ENCODE results near the gene SNX30. TPM values are rescaled to one million over a fixed set of nuclear protein-coding genes. Genes with fewer than 3 reads are reported as not detected.

The SNX30 gene
- total and polyA plus RNA-seq, 2 experiments from 2014 or later: 8.5 to 26.7 TPM

GRCh38 chr9:112783551-112783954 lies 33.0 kb downstream of the SNX30 start:
- no peaks in the 10 kb centered on the region for H3K9me3 ChIP-seq (ENCODE audit: low read depth)
- H4K20me1 ChIP-seq (ENCODE audit: insufficient read depth): peaks cover 14% of the 10 kb centered on the region; the same call in 1 of the 2 replicates
- H3K79me2 ChIP-seq (ENCODE audit: insufficient read depth): peaks cover 98% of the 10 kb centered on the region
- H2AFZ ChIP-seq: no peak overlapping the region
- H3K4me3 ChIP-seq: no peak overlapping the region
- no peaks in the 10 kb centered on the region for H3K27me3 ChIP-seq (replicated peaks; ENCODE audit: insufficient read depth)
- in situ Hi-C loops (cut with MboI): no loop called here
- H3K9me2 ChIP-seq (ENCODE audit: insufficient read depth): no peaks in the 10 kb centered on the region
- H3K27ac ChIP-seq: no peak overlapping the region
- peaks cover 23% of the 10 kb centered on the region for H3K4me1 ChIP-seq (ENCODE audit: insufficient read depth)
- 66 to 75% methylated on average over 4 of the region's 4 CpGs for WGBS, 2 experiments (ENCODE audit: low coverage in 1 of 2, low lambda C conversion rate in 2 of 2, missing lambda C conversion rate in 2 of 2)
- TF ChIP-seq EZH2 (IDR thresholded peaks at IDR 0.05; ENCODE audit: insufficient read depth, poor library complexity, severe bottlenecking): no peak
- TF ChIP-seq EZH2phosphoT487 (IDR thresholded peaks at IDR 0.05; ENCODE audit: insufficient read depth, low read depth): no peak
- peaks cover 23% of the 10 kb centered on the region; the same call in 1 of the 2 replicates for H3F3A ChIP-seq (ENCODE audit: insufficient read depth)
- no peak overlapping the region for H3K9ac ChIP-seq
- H3K36me3 ChIP-seq (ENCODE audit: low read depth): no peaks in the 10 kb centered on the region
- no peak for DNase-seq
- H3K4me2 ChIP-seq (ENCODE audit: unreplicated experiment): no peak overlapping the region

GRCh38 chr9:112784020-112784785 lies 33.6 kb downstream of the SNX30 start:
- H3F3A ChIP-seq (ENCODE audit: insufficient read depth): peaks cover 27% of the 10 kb centered on the region
- peaks cover 14% of the 10 kb centered on the region; the same call in 1 of the 2 replicates for H4K20me1 ChIP-seq (ENCODE audit: insufficient read depth)
- H3K9ac ChIP-seq: no peak overlapping the region
- no peaks in the 10 kb centered on the region for H3K9me3 ChIP-seq (ENCODE audit: low read depth)
- H2AFZ ChIP-seq: no peak overlapping the region
- no peaks in the 10 kb centered on the region for H3K27me3 ChIP-seq (replicated peaks; ENCODE audit: insufficient read depth)
- peaks cover 29% of the 10 kb centered on the region for H3K4me1 ChIP-seq (ENCODE audit: insufficient read depth)
- WGBS, 2 experiments (ENCODE audit: low coverage in 1 of 2, low lambda C conversion rate in 2 of 2, missing lambda C conversion rate in 2 of 2): 65 to 68% methylated on average over 7 of the region's 7 CpGs
- in situ Hi-C loops (cut with MboI): no loop called here
- no peaks in the 10 kb centered on the region for H3K9me2 ChIP-seq (ENCODE audit: insufficient read depth)
- no peak overlapping the region for H3K4me3 ChIP-seq
- no peak overlapping the region for H3K27ac ChIP-seq
- peaks cover 98% of the 10 kb centered on the region for H3K79me2 ChIP-seq (ENCODE audit: insufficient read depth)
- no peak for TF ChIP-seq EZH2phosphoT487 (IDR thresholded peaks at IDR 0.05; ENCODE audit: insufficient read depth, low read depth)
- no peak for TF ChIP-seq EZH2 (IDR thresholded peaks at IDR 0.05; ENCODE audit: insufficient read depth, poor library complexity, severe bottlenecking)
- no peaks in the 10 kb centered on the region for H3K36me3 ChIP-seq (ENCODE audit: low read depth)
- no peak overlapping the region for H3K4me2 ChIP-seq (ENCODE audit: unreplicated experiment)
- no peak for DNase-seq

GRCh38 chr9:112785986-112786385 lies 35.4 kb downstream of the SNX30 start:
- in situ Hi-C loops (cut with MboI): no loop called here
- Histone ChIP-seq H3K9me2 (ENCODE audit: insufficient read depth) (no peaks in the 10 kb centered on the region), H3K27ac (no peak overlapping the region), H3K36me3 (ENCODE audit: low read depth) (no peaks in the 10 kb centered on the region), H4K20me1 (ENCODE audit: insufficient read depth) (peaks cover 8% of the 10 kb centered on the region; the same call in 1 of the 2 replicates), H2AFZ (no peak overlapping the region), H3K9ac (no peak overlapping the region), H3K9me3 (ENCODE audit: low read depth) (no peaks in the 10 kb centered on the region), H3K4me2 (ENCODE audit: unreplicated experiment) (no peak overlapping the region), H3K4me3 (no peak overlapping the region), H3F3A (ENCODE audit: insufficient read depth) (peaks cover 36% of the 10 kb centered on the region), H3K27me3 (replicated peaks; ENCODE audit: insufficient read depth) (no peaks in the 10 kb centered on the region), H3K79me2 (ENCODE audit: insufficient read depth) (peaks cover 100% of the 10 kb centered on the region), H3K4me1 (ENCODE audit: insufficient read depth) (peaks cover 39% of the 10 kb centered on the region)
- DNase-seq: no peak
- TF ChIP-seq EZH2phosphoT487 (IDR thresholded peaks at IDR 0.05; ENCODE audit: insufficient read depth, low read depth): no peak
- TF ChIP-seq EZH2 (IDR thresholded peaks at IDR 0.05; ENCODE audit: insufficient read depth, poor library complexity, severe bottlenecking): no peak
- 97 to 98% methylated on average over 3 of the region's 3 CpGs for WGBS, 2 experiments (ENCODE audit: low coverage in 1 of 2, low lambda C conversion rate in 2 of 2, missing lambda C conversion rate in 2 of 2)

GRCh38 chr9:112786829-112787520 lies 36.4 kb downstream of the SNX30 start:
- H3K4me1 ChIP-seq (ENCODE audit: insufficient read depth): peaks cover 31% of the 10 kb centered on the region
- H3K27me3 ChIP-seq (replicated peaks; ENCODE audit: insufficient read depth): no peaks in the 10 kb centered on the region
- H3K9ac ChIP-seq: no peak overlapping the region
- H3K79me2 ChIP-seq (ENCODE audit: insufficient read depth): peaks cover 100% of the 10 kb centered on the region
- H3K9me2 ChIP-seq (ENCODE audit: insufficient read depth): no peaks in the 10 kb centered on the region
- H4K20me1 ChIP-seq (ENCODE audit: insufficient read depth): peaks cover 8% of the 10 kb centered on the region; the same call in 1 of the 2 replicates
- H3F3A ChIP-seq (ENCODE audit: insufficient read depth): peaks cover 31% of the 10 kb centered on the region
- H3K36me3 ChIP-seq (ENCODE audit: low read depth): no peaks in the 10 kb centered on the region
- TF ChIP-seq EZH2 (IDR thresholded peaks at IDR 0.05; ENCODE audit: insufficient read depth, poor library complexity, severe bottlenecking) (no peak), EZH2phosphoT487 (IDR thresholded peaks at IDR 0.05; ENCODE audit: insufficient read depth, low read depth) (no peak)
- H3K27ac ChIP-seq: no peak overlapping the region
- H3K9me3 ChIP-seq (ENCODE audit: low read depth): no peaks in the 10 kb centered on the region
- in situ Hi-C loops (cut with MboI): no loop called here
- H2AFZ ChIP-seq: no peak overlapping the region
- H3K4me2 ChIP-seq (ENCODE audit: unreplicated experiment): no peak overlapping the region
- no peak overlapping the region for H3K4me3 ChIP-seq
- 83 to 84% methylated on average over 9 of the region's 9 CpGs for WGBS, 2 experiments (ENCODE audit: low coverage in 1 of 2, low lambda C conversion rate in 2 of 2, missing lambda C conversion rate in 2 of 2)
- no peak for DNase-seq
